ENCODE data around the gene TJP1. TPM values are rescaled to one million over a fixed set of nuclear protein-coding genes. Genes with fewer than 3 reads are reported as not detected.

TJP1 gene
- total RNA-seq, 1 experiment from 2014 or later, result 181 TPM

DNA sequence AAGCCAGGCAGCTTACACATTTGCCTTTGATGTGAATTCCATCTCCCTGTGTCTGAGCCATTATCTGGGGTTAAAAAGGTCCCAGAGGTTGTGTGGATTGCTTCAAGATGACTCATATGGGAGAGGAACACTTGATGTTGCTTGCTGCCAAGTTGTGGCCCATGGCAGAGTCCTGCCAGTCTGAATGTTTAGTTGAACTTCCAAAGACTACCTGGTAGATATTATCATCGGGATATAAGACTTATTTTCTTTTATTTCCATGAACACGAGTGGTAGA lies 85.6 kb downstream of the TJP1 start:
- POLR2A ChIA-PET, result interaction anchor here (1.0 to 1.8 kb wide), 2 partner anchors 184 to 189 kb away, joined by 3 to 10 read pairs; no protein-coding TSS in a partner anchor
- H3K4me1 Mint-ChIP-seq (ENCODE audit: low read depth, unreplicated experiment), result peaks cover 30% of the 10 kb centered on the region

DNA sequence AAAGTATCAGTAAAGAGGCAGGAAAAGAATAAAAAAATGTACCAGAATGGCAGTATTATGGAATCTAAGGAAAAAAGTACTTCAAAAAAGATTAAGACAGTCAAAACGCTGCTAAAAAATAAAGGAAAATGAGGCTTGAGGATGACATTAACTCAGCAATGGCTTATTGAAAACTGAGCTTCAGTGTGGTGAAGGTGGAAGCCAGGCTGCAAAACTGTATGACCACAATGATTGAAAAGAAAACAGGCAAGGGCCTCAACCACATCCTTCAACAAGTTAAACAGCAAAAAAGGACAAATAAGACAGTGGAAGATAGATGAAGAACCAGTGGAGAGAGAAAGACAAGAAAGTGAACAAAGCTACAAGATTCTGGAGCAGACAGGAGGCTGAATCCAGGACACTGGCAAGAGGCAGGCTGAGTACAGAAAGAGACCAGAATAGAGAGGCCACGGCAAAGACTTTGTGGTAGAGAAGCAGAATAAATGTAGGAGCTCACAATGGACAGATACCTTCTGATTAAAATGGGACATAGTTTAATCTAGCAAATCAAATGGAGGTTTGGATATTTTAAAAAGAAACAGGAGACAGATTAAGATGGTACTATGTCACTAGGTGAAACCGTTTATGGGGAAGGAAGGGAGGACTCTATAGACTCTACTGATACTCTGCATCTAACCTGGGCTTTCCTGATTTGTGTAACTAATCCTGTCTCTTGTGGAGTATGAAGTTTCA lies 86.1 kb downstream of the TJP1 start:
- Histone ChIP-seq H3K36me3 (ENCODE audit: control insufficient read depth, insufficient read depth, low read length) (peaks cover 1% of the 10 kb centered on the region; the same call in 1 of the 2 replicates), H3K9me3 (no peaks in the 10 kb centered on the region), H3K4me1 (peaks cover 47% of the 10 kb centered on the region), H3K4me3 (ENCODE audit: low read depth, low read length) (no peak overlapping the region), H3K27me3 (replicated peaks; ENCODE audit: control insufficient read depth, insufficient read depth, low read length) (no peaks in the 10 kb centered on the region)
- Mint-ChIP-seq H3K4me1 (ENCODE audit: low read depth, unreplicated experiment) (peaks cover 30% of the 10 kb centered on the region), H3K4me3 (ENCODE audit: unreplicated experiment) (peak overlapping the region; percentile 48), H3K36me3 (ENCODE audit: insufficient read depth, unreplicated experiment) (peaks cover 92% of the 10 kb centered on the region), H3K27me3 (ENCODE audit: insufficient read depth, unreplicated experiment) (no peaks in the 10 kb centered on the region), H3K27ac (ENCODE audit: unreplicated experiment) (peak overlapping the region; percentile 91), H3K9me3 (ENCODE audit: unreplicated experiment) (no peaks in the 10 kb centered on the region)
- DNase-seq, result peak in 1 of 2 experiments; percentile 15
- intact Hi-C loops (cut with micrococcal nuclease; ENCODE audit: unreplicated experiment), result loop anchor here (1.0 to 2.0 kb wide), 5 partner anchors 15 to 189 kb away; no protein-coding TSS in a partner anchor
- TF ChIP-seq, protein P1, sequence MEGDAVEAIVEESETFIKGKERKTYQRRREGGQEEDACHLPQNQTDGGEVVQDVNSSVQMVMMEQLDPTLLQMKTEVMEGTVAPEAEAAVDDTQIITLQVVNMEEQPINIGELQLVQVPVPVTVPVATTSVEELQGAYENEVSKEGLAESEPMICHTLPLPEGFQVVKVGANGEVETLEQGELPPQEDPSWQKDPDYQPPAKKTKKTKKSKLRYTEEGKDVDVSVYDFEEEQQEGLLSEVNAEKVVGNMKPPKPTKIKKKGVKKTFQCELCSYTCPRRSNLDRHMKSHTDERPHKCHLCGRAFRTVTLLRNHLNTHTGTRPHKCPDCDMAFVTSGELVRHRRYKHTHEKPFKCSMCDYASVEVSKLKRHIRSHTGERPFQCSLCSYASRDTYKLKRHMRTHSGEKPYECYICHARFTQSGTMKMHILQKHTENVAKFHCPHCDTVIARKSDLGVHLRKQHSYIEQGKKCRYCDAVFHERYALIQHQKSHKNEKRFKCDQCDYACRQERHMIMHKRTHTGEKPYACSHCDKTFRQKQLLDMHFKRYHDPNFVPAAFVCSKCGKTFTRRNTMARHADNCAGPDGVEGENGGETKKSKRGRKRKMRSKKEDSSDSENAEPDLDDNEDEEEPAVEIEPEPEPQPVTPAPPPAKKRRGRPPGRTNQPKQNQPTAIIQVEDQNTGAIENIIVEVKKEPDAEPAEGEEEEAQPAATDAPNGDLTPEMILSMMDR (IDR thresholded peaks at IDR 0.05; ENCODE audit: insufficient read depth in 1 of 2, low read depth in 1 of 2, low read length in 1 of 2, severe bottlenecking in 1 of 2, unreplicated experiment in 1 of 2), result no peak
- CTCF ChIA-PET, result interaction anchor here (1.0 to 3.5 kb wide), 4 partner anchors 10 to 205 kb away, joined by 3 to 17 read pairs (median 4); no protein-coding TSS in a partner anchor
- BruUV-seq (replicated peaks), result TSS peak; percentile 93
- POLR2A ChIA-PET, result interaction anchor here (1.0 to 1.8 kb wide), 2 partner anchors 185 to 189 kb away, joined by 3 to 10 read pairs; no protein-coding TSS in a partner anchor

More for the DNA sequence above, 85.6 kb downstream of the TJP1 start:
- H3K36me3 ChIP-seq (ENCODE audit: control insufficient read depth, insufficient read depth, low read length), result peaks cover 1% of the 10 kb centered on the region; the same call in 1 of the 2 replicates
- peaks cover 47% of the 10 kb centered on the region for H3K4me1 ChIP-seq
- H3K9me3 ChIP-seq, result no peaks in the 10 kb centered on the region
- H3K4me3 ChIP-seq (ENCODE audit: low read depth, low read length), result no peak overlapping the region
- Mint-ChIP-seq H3K27ac (ENCODE audit: unreplicated experiment) (peak overlapping the region; percentile 91), H3K4me3 (ENCODE audit: unreplicated experiment) (peak overlapping the region; percentile 32), H3K9me3 (ENCODE audit: unreplicated experiment) (no peaks in the 10 kb centered on the region), H3K36me3 (ENCODE audit: insufficient read depth, unreplicated experiment) (peaks cover 90% of the 10 kb centered on the region), H3K27me3 (ENCODE audit: insufficient read depth, unreplicated experiment) (no peaks in the 10 kb centered on the region)
- peak; percentile 81 to 85 for DNase-seq
- intact Hi-C loops (cut with micrococcal nuclease; ENCODE audit: unreplicated experiment), result loop anchor here (1.0 to 2.0 kb wide), 5 partner anchors 14 to 189 kb away; no protein-coding TSS in a partner anchor
- TF ChIP-seq, protein P1 (IDR thresholded peaks at IDR 0.05; ENCODE audit: insufficient read depth in 1 of 2, low read depth in 1 of 2, low read length in 1 of 2, severe bottlenecking in 1 of 2, unreplicated experiment in 1 of 2), result no peak
- CTCF ChIA-PET, result interaction anchor here (1.0 to 3.5 kb wide), 3 partner anchors 10 to 205 kb away, joined by 3 to 17 read pairs (median 4); no protein-coding TSS in a partner anchor
- no TSS peak for BruUV-seq (replicated peaks)
- H3K27me3 ChIP-seq (replicated peaks; ENCODE audit: control insufficient read depth, insufficient read depth, low read length), result no peaks in the 10 kb centered on the region

DNA sequence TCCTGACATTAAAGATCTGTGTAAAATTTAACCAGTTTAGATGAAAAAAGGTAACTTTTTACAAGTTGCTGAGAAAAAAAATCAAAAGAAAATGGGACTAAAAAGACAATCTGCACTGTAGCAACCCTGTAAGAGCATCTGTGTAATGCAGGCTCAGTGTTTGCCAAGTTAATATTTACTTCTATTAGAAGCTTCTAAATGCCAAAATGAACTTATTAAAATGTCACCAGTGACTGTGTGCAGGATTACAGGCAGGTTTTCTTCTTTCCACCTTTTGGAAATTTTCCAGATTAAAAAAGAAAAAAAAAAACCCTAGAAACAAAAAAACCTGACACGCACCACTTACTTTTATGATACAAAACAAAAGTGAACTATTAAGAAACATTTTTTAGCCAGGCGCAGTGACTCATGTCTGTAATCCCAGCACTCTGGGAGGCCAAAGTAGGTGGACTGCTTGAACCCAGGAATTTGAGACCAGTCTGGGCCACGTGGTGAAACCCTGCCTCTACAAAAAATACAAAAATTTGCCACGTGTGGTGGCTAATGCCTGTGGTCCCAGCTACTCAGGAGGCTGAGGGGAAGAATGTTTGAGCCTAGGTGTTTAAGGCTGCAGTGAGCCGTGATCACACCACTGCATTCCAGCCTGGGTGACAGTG lies 87.2 kb downstream of the TJP1 start:
- intact Hi-C loops (cut with micrococcal nuclease; ENCODE audit: unreplicated experiment), result loop anchor here (1.0 kb wide), 1 partner anchor 8 kb away; no protein-coding TSS in a partner anchor
- CTCF ChIA-PET, result interaction anchor here (1.1 to 3.5 kb wide), 2 partner anchors 9 to 191 kb away, joined by 3 to 17 read pairs; no protein-coding TSS in a partner anchor
- Mint-ChIP-seq H3K36me3 (ENCODE audit: insufficient read depth, unreplicated experiment) (peaks cover 94% of the 10 kb centered on the region), H3K27me3 (ENCODE audit: insufficient read depth, unreplicated experiment) (no peaks in the 10 kb centered on the region), H3K4me3 (ENCODE audit: unreplicated experiment) (peak overlapping the region; percentile 48), H3K4me1 (ENCODE audit: low read depth, unreplicated experiment) (peaks cover 30% of the 10 kb centered on the region), H3K9me3 (ENCODE audit: unreplicated experiment) (no peaks in the 10 kb centered on the region), H3K27ac (ENCODE audit: unreplicated experiment) (peak overlapping the region; percentile 91)
- Histone ChIP-seq H3K36me3 (ENCODE audit: control insufficient read depth, insufficient read depth, low read length) (peaks cover 1% of the 10 kb centered on the region; the same call in 1 of the 2 replicates), H3K9me3 (no peaks in the 10 kb centered on the region), H3K4me3 (ENCODE audit: low read depth, low read length) (no peak overlapping the region), H3K27me3 (replicated peaks; ENCODE audit: control insufficient read depth, insufficient read depth, low read length) (no peaks in the 10 kb centered on the region), H3K4me1 (peaks cover 47% of the 10 kb centered on the region)
- peak; percentile 41 to 58 for DNase-seq
- BruUV-seq (replicated peaks), result no TSS peak
- TF ChIP-seq, protein P1 (IDR thresholded peaks at IDR 0.05; ENCODE audit: insufficient read depth in 1 of 2, low read depth in 1 of 2, low read length in 1 of 2, severe bottlenecking in 1 of 2, unreplicated experiment in 1 of 2), result no peak
- POLR2A ChIA-PET, result interaction anchor here (1.8 kb wide), 1 partner anchor 190 kb away, joined by 10 read pairs; no protein-coding TSS in a partner anchor
